Body of pancreas (tissue), 4 donors: ENCODE data around the gene CNTNAP2.

ENCODE experiments used
- CTCF ChIP-seq, 7 experiments: fragments of 450-650 bp in 4 of 7; fragments of 200-600 bp in 3 of 7; sonication (generic) in 3 of 7; IDR thresholded peaks; one replicate each; pipeline ENCODE4 v1.5.1; 2016 to 2019; ENCODE audit warnings: antibody characterized with exemption in 7 of 7
- POLR2A ChIP-seq, 3 donors: fragments of 450-650 bp; IDR thresholded peaks; one replicate each; pipeline ENCODE4 v1.6.1; 2016; ENCODE audit warnings: antibody characterized with exemption in 3 of 3, mild to moderate bottlenecking in 2 of 3

- TF ChIP-seq CTCF (IDR thresholded peaks at IDR 0.05) (no peak), POLR2A (IDR thresholded peaks at IDR 0.05) (no peak)
Measured at GRCh38 chr7:147707926-147708325, 1591.3 kb downstream of the CNTNAP2 start.
